ENCODE data around the gene TRIM50.

Gene TRIM50

GRCh38 chr7:73343671-73344380 lies 15.9 kb upstream of the TRIM50 start:
- CTCF ChIA-PET: interaction anchor here (1.1 to 8.9 kb wide), 7 partner anchors 8 to 170 kb away, joined by 3 to 74 read pairs (median 15); partner anchors contain the start of gene TRIM50
- POLR2A ChIA-PET: no interaction called here
- H3K4me3 ChIP-seq (ENCODE audit: low read depth, low read length): no peak overlapping the region
- no peak for DNase-seq (ENCODE audit: low read depth, low spot score)
- no peak for TF ChIP-seq CTCF (IDR thresholded peaks at IDR 0.05; ENCODE audit: insufficient read depth, low read length, missing control alignments)

DNA sequence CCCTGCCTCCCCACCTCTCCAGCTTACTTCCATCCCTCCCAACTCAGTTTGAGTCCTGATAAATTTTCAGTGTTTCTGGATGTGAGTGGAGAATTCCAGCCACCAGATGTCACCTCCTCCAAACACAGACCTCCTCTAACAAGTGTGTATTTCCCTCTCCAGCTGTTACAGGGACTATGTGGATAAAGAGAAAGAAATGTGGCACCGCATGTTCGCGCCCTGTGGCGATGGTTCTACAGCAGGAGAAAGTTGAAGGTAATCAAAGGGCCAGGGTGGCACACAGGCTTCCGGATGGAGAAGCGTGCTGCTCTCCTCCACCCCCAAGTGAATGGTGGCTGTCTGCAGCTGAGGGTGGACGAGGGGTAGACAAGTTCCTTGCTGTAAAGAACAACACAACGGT lies 14.8 kb upstream of the TRIM50 start:
- H3K4me3 ChIP-seq (ENCODE audit: low read depth, low read length): peak overlapping the region; percentile 32; the same call in 1 of the 2 replicates
- DNase-seq (ENCODE audit: low read depth, low spot score): no peak
- TF ChIP-seq CTCF (IDR thresholded peaks at IDR 0.05; ENCODE audit: insufficient read depth, low read length, missing control alignments): peak; percentile 65
- CTCF ChIA-PET: interaction anchor here (0.7 to 8.9 kb wide), 31 partner anchors 9 to 326 kb away, joined by 3 to 74 read pairs (median 3); partner anchors contain the start of gene TRIM50
- POLR2A ChIA-PET: no interaction called here

- no peak for TF ChIP-seq CTCF (IDR thresholded peaks at IDR 0.05; ENCODE audit: insufficient read depth, low read length, missing control alignments)
- no peak overlapping the region for H3K4me3 ChIP-seq (ENCODE audit: low read depth, low read length)
- ChIA-PET POLR2A (no interaction called here), CTCF (interaction anchor here (0.7 to 8.9 kb wide), 23 partner anchors 8 to 326 kb away, joined by 3 to 74 read pairs (median 3); partner anchors contain the start of gene TRIM50)
- DNase-seq (ENCODE audit: low read depth, low spot score): peak; percentile 16
Observed at GRCh38 chr7:73341877-73342276, 14.0 kb upstream of the TRIM50 start.

DNA sequence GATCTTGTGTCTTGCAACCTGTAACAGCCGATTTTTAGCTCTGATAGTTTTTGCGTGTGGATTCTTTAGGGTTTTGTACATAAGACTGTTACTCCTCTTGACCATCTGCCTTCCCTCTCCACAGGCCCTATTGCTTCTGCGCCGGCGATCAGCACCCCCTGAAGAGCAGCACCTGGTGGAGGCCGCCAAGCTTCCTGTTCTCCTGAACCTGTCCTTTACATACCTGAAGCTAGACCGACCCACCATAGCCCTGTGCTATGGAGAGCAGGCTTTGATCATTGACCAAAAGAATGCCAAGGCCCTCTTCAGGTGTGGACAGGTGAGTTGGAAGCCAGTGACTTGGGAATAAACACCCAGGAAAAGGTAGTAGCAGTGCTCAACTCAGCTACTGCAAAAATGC lies 12.6 kb upstream of the TRIM50 start:
- ChIA-PET POLR2A (no interaction called here), CTCF (interaction anchor here (1.1 to 8.9 kb wide), 2 partner anchors 16 to 112 kb away, joined by 4 to 74 read pairs; no protein-coding TSS in a partner anchor)
- no peak for TF ChIP-seq CTCF (IDR thresholded peaks at IDR 0.05; ENCODE audit: insufficient read depth, low read length, missing control alignments)
- no peak for DNase-seq (ENCODE audit: low read depth, low spot score)
- H3K4me3 ChIP-seq (ENCODE audit: low read depth, low read length): no peak overlapping the region

DNA sequence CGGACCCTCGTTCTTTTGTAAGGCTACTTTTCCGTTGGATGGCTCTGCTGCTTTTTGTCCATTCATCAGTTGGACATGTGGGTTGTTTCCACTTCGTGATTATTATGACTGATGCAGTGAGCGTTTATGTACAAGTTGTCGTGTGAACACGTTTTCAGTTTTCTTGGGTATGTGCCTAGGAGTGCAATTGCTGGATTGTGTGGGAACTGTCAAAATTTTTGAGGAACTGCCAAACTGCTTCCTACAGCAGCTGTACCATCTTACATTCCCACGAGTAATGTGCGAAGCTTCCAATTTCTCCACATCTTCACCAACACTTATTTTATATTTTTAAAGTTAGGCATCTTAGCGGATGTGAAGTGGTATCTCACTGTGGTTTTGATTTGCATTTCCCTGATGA lies 10.4 kb upstream of the TRIM50 start:
- TF ChIP-seq CTCF (IDR thresholded peaks at IDR 0.05; ENCODE audit: insufficient read depth, low read length, missing control alignments): no peak
- no peak overlapping the region for H3K4me3 ChIP-seq (ENCODE audit: low read depth, low read length)
- ChIA-PET POLR2A (no interaction called here), CTCF (interaction anchor here (1.2 kb wide), 1 partner anchor 14 kb away, joined by 3 read pairs; no protein-coding TSS in a partner anchor)
- no peak for DNase-seq (ENCODE audit: low read depth, low spot score)

- ChIA-PET POLR2A (no interaction called here), CTCF (interaction anchor here (1.2 to 2.3 kb wide), 3 partner anchors 8 to 119 kb away, joined by 3 to 17 read pairs (median 4); no protein-coding TSS in a partner anchor)
- no peak overlapping the region for H3K4me3 ChIP-seq (ENCODE audit: low read depth, low read length)
- TF ChIP-seq CTCF (IDR thresholded peaks at IDR 0.05; ENCODE audit: insufficient read depth, low read length, missing control alignments): no peak
- no peak for DNase-seq (ENCODE audit: low read depth, low spot score)
Observed at GRCh38 chr7:73332447-73332846, 4.6 kb upstream of the TRIM50 start.
